ENCODE measurements around the gene ACE.

ACE gene

DNA sequence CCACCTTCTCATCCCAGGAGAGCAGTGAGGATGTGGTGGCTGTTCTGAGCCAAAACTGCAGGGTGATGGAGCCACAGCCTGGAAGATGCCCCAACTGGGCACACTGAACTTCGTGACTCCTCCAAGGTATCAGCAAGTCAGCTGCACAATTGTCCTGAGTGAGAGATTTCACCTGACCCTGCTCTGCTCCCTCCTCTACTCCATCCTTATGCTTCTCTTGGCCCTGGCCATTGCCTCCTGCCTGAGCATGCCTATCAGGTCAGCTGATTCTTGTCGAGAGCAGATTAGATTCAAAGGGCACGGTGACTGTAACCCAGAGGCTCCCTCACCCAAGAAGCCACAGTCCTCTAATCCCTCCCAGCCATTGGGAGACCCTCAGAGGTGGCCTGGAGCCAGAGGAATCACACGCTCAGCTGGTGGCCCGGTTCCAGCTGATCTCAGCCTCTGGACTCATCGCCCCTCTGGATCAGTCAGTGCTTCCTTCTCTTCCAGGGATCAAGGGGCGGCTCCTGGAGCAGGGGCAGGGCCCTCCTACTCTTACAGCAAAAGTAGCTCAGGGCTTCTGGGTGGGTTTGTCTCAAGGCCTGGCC is 23.8 kb upstream of the ACE start:
- TF ChIP-seq, protein P1, sequence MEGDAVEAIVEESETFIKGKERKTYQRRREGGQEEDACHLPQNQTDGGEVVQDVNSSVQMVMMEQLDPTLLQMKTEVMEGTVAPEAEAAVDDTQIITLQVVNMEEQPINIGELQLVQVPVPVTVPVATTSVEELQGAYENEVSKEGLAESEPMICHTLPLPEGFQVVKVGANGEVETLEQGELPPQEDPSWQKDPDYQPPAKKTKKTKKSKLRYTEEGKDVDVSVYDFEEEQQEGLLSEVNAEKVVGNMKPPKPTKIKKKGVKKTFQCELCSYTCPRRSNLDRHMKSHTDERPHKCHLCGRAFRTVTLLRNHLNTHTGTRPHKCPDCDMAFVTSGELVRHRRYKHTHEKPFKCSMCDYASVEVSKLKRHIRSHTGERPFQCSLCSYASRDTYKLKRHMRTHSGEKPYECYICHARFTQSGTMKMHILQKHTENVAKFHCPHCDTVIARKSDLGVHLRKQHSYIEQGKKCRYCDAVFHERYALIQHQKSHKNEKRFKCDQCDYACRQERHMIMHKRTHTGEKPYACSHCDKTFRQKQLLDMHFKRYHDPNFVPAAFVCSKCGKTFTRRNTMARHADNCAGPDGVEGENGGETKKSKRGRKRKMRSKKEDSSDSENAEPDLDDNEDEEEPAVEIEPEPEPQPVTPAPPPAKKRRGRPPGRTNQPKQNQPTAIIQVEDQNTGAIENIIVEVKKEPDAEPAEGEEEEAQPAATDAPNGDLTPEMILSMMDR (IDR thresholded peaks at IDR 0.05), result no peak

GRCh38 chr17:63454915-63455314 is 21.9 kb upstream of the ACE start:
- TF ChIP-seq, protein P1 (IDR thresholded peaks at IDR 0.05), result no peak

- TF ChIP-seq, protein P1 (IDR thresholded peaks at IDR 0.05), result no peak
Measured at GRCh38 chr17:63455417-63455816, 21.4 kb upstream of the ACE start.

- TF ChIP-seq, protein P1 (IDR thresholded peaks at IDR 0.05), result no peak
Measured at GRCh38 chr17:63458478-63458877, 18.4 kb upstream of the ACE start.

DNA sequence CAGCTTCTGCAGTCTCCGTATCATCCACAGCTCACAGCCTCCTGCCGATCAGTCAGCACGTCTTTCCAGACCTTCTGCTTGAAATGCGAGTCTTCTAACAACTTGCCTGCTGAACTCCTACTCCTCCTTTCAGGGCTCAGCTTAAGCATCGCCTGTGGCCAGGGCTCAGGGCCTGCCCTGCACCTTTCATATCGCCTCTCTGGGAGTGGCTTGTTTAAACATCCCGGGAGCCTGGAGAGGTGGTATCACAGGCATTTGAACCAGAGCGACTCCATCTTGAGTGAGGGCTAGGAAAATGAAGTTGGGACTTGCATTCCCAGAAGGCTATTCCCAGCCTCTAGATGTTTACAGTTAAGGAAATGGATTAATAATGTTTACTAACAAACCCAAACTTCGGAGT is 16.8 kb upstream of the ACE start:
- TF ChIP-seq, protein P1 (IDR thresholded peaks at IDR 0.05), result no peak

DNA sequence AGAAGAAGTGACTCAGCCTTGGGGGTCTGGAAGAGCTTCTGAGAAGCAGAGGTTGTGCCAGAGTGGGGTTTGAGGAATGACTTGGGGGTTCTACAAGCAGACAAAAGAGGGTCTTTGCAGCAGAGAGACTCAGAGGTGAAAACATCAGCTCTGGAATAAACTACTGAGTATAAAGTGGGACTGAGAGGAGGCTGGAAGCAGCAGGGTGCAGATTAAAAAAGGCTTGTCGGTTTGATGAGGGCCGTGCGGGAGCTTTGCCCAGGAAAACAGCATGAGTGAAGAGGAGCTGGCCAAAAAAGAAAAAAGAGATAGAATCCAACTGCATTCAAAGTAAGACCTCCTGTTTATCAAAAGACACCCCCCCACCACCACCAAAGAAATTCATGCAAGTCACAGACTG is 13.1 kb upstream of the ACE start:
- TF ChIP-seq, protein P1 (IDR thresholded peaks at IDR 0.05), result no peak

GRCh38 chr17:63464691-63465236 is 12.1 kb upstream of the ACE start:
- TF ChIP-seq, protein P1 (IDR thresholded peaks at IDR 0.05), result no peak

- TF ChIP-seq, protein P1 (IDR thresholded peaks at IDR 0.05), result no peak
Measured at GRCh38 chr17:63474174-63474573, 2.7 kb upstream of the ACE start.
